Natural killer cell (primary cell): Measurements from ENCODE around the gene RAB31. TPM values are rescaled to one million over a fixed set of nuclear protein-coding genes. Genes with fewer than 3 reads are reported as not detected.

Source experiments
- ATAC-seq, 3 donors: fragments of 150-1000 bp in 2 of 3; fragments of 200-7000 bp in 1 of 3; cut with Tn5 transposase; 1 replicate in 1 of 3; 2 replicates in 2 of 3; pipeline ENCODE4 v1.10.0; 2021; ENCODE audit warnings: mild to moderate bottlenecking in 2 of 3, moderate library complexity in 2 of 3
- DNase-seq, 2 donors: peaks; one replicate each; pipeline versions ENCODE4 v3.0.0 to v3.0.0-alpha.2; 2013 to 2021; ENCODE audit warnings: mixed read lengths in 1 of 2
- H3K27ac ChIP-seq: one replicate; pipeline ENCODE4 v1.5.1; 2013; ENCODE audit warnings: mild to moderate bottlenecking, low read length
- H3K27me3 ChIP-seq: one replicate; pipeline ENCODE4 v1.6.1; 2013; ENCODE audit warnings: low read length; ENCODE audit not compliant: control insufficient read depth, insufficient read depth
- H3K36me3 ChIP-seq: one replicate; pipeline ENCODE4 v1.6.1; 2013; ENCODE audit warnings: low read length; ENCODE audit not compliant: control insufficient read depth, insufficient read depth
- H3K4me1 ChIP-seq: one replicate; pipeline ENCODE4 v1.6.1; 2013; ENCODE audit warnings: low read length; ENCODE audit not compliant: control insufficient read depth, insufficient read depth
- H3K4me3 ChIP-seq: one replicate; pipeline ENCODE4 v1.5.1; 2013; ENCODE audit warnings: low read length
- H3K9me3 ChIP-seq: one replicate; pipeline ENCODE4 v1.6.1; 2013; ENCODE audit warnings: low read length; ENCODE audit not compliant: control insufficient read depth, insufficient read depth
- H3K27ac Mint-ChIP-seq, 2 donors: one replicate each; pipeline ENCODE4 v1.8.0; 2022; ENCODE audit warnings: mild to moderate bottlenecking in 2 of 2, mixed read lengths in 2 of 2, moderate library complexity in 1 of 2
- H3K27me3 Mint-ChIP-seq, 2 donors: one replicate each; pipeline ENCODE4 v1.8.0; 2022; ENCODE audit warnings: low read depth in 2 of 2, mixed read lengths in 2 of 2
- H3K36me3 Mint-ChIP-seq: one replicate; pipeline ENCODE4 v1.8.0; 2022; ENCODE audit warnings: mixed read lengths
- H3K4me1 Mint-ChIP-seq, 2 donors: one replicate each; pipeline ENCODE4 v1.8.0; 2022; ENCODE audit warnings: mixed read lengths in 2 of 2
- H3K4me3 Mint-ChIP-seq: one replicate; pipeline ENCODE4 v1.8.0; 2022; ENCODE audit warnings: mild to moderate bottlenecking, moderate library complexity, mixed read lengths
- H3K9me3 Mint-ChIP-seq, 2 donors: one replicate each; pipeline ENCODE4 v1.8.0; 2022; ENCODE audit warnings: mixed read lengths in 2 of 2
- WGBS: methylation state at CpG from one replicate; pipeline ENCODE4 v1.1.7; 2013; ENCODE audit warnings: missing lambda C conversion rate; ENCODE audit not compliant: insufficient coverage; 5-methylcytosine and 5-hydroxymethylcytosine counted together
- intact Hi-C: fragments of 100-400 bp; cut with micrococcal nuclease; formaldehyde crosslinking; loops from one replicate; pipeline ENCODE4 v1.14.2; 2022
- total RNA-seq, 4 donors: library from RNA; stranded (reverse); fragments of 120-200 nt in 1 of 4; gene quantifications; one replicate each; pipeline versions ENCODE4 v1.2.3 to v1.2.4, GENCODE V29; 2013 to 2022
- TF ChIP-seq, protein P1 (sequence below): fragments of 200-600 bp; IDR thresholded peaks from one replicate; pipeline ENCODE4 v1.8.0; 2022; ENCODE audit warnings: antibody characterized with exemption

The RAB31 gene
- total RNA-seq, 3 donors from 2014 or later (not counting 1 experiment from before 2014, with no cell fraction given) = 5.3 to 26.1 (median 9.9) TPM

- Mint-ChIP-seq H3K4me3 (no peak overlapping the region), H3K36me3 (no peaks in the 10 kb centered on the region), H3K27me3 (peaks cover 2 to 6% of the 10 kb centered on the region in 2 donors), H3K27ac (no peak overlapping the region), H3K9me3 (no peaks in the 10 kb centered on the region), H3K4me1 (peaks cover 0 to 6% of the 10 kb centered on the region in 2 donors)
- intact Hi-C loops = no loop called here
- Histone ChIP-seq H3K27ac (no peak overlapping the region), H3K36me3 (no peaks in the 10 kb centered on the region), H3K4me1 (no peaks in the 10 kb centered on the region), H3K4me3 (no peak overlapping the region), H3K27me3 (no peaks in the 10 kb centered on the region), H3K9me3 (no peaks in the 10 kb centered on the region)
- TF ChIP-seq, protein P1, sequence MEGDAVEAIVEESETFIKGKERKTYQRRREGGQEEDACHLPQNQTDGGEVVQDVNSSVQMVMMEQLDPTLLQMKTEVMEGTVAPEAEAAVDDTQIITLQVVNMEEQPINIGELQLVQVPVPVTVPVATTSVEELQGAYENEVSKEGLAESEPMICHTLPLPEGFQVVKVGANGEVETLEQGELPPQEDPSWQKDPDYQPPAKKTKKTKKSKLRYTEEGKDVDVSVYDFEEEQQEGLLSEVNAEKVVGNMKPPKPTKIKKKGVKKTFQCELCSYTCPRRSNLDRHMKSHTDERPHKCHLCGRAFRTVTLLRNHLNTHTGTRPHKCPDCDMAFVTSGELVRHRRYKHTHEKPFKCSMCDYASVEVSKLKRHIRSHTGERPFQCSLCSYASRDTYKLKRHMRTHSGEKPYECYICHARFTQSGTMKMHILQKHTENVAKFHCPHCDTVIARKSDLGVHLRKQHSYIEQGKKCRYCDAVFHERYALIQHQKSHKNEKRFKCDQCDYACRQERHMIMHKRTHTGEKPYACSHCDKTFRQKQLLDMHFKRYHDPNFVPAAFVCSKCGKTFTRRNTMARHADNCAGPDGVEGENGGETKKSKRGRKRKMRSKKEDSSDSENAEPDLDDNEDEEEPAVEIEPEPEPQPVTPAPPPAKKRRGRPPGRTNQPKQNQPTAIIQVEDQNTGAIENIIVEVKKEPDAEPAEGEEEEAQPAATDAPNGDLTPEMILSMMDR = no peak
- DNase-seq (no peak), ATAC-seq (no peak)
- WGBS = 83% methylated on average over 3 of the region's 3 CpGs
These were observed 18.8 kb upstream of the RAB31 start for GRCh38 chr18:9689253-9689652.

DNA sequence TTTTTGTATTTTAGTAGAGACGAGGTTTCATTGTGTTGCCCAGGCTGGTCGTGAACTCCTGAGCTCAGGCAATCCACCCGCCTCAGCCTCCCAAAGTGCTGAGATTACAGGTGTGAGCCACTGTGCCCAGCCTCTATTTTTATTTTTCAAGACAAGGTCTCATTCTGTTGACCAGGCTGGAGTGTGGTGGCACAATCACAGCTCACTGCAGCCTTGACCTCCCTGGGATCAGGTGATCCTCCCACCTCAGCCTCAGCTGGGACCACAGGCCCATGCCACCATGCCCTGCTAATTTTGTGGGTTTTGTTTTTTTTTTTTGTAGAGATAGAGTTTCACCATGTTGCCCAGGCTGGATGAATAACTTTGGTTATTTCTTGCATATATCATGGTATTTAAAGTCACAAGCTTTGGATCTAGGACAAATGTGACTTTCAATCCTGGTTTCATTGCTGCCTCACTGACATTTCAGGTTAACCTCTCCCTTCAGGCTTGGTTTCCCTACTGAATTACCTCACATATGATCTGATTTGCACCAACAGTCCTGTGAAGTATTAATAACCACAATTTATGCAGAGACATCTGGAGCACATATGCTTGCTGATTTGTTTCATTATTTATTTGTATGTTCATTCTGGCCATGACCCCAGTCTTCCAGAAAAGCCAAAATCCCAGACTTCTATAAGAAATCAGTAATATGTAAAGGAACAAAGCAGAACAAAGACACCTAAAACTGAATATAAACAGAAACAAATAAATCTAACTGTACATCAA lies 17.5 kb upstream of the RAB31 start:
- no peaks in the 10 kb centered on the region for H3K36me3 Mint-ChIP-seq
- H3K27ac Mint-ChIP-seq = no peak overlapping the region
- ATAC-seq (no peak), DNase-seq (no peak)
- Histone ChIP-seq H3K4me1 (peaks cover 8% of the 10 kb centered on the region), H3K4me3 (no peak overlapping the region), H3K27me3 (no peaks in the 10 kb centered on the region), H3K9me3 (no peaks in the 10 kb centered on the region), H3K36me3 (no peaks in the 10 kb centered on the region), H3K27ac (no peak overlapping the region)
- H3K4me1 Mint-ChIP-seq = peaks cover 10 to 16% of the 10 kb centered on the region in 2 donors
- no peaks in the 10 kb centered on the region for H3K9me3 Mint-ChIP-seq
- 92% methylated on average over 3 of the region's 3 CpGs for WGBS
- H3K27me3 Mint-ChIP-seq = peaks cover 0 to 2% of the 10 kb centered on the region in 2 donors
- intact Hi-C loops = no loop called here
- H3K4me3 Mint-ChIP-seq = no peak overlapping the region
- TF ChIP-seq, protein P1 = no peak

GRCh38 chr18:9691235-9691634 lies 16.9 kb upstream of the RAB31 start:
- DNase-seq (no peak), ATAC-seq (no peak)
- Histone ChIP-seq H3K36me3 (no peaks in the 10 kb centered on the region), H3K27ac (no peak overlapping the region), H3K9me3 (no peaks in the 10 kb centered on the region), H3K4me1 (peaks cover 14% of the 10 kb centered on the region), H3K27me3 (no peaks in the 10 kb centered on the region), H3K4me3 (no peak overlapping the region)
- Mint-ChIP-seq H3K4me3 (no peak overlapping the region), H3K36me3 (no peaks in the 10 kb centered on the region), H3K27me3 (peaks cover 0 to 2% of the 10 kb centered on the region in 2 donors), H3K4me1 (peaks cover 16 to 22% of the 10 kb centered on the region in 2 donors), H3K9me3 (no peaks in the 10 kb centered on the region), H3K27ac (no peak overlapping the region)
- 63% methylated on average over 1 of the region's 1 CpG for WGBS
- intact Hi-C loops = no loop called here
- TF ChIP-seq, protein P1 = no peak
